Measurements from ENCODE around the gene FAM210B. TPM values are rescaled to one million over a fixed set of nuclear protein-coding genes. Genes with fewer than 3 reads are reported as not detected.

The FAM210B gene
- total and polyA plus RNA-seq, 12 donors: 74.9 to 207 (median 128) TPM

DNA sequence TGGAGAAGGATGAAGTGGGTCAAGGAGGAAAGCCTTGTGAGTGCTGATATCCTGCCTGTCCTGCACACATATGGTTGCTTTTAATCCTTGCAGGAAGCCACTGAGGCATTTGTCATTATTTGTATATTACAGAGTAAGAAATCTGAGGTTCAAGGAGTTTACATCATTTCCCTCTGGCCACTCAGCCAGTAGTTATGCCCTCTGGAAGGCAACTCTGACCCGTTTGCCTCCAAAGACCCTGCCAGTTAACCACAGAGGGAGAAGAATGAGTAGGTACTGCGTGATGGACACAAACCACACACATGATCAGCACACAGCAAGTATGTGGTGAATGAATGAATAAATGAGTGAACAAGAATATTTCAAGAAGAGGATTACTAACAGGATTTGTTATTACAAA, 7.9 kb upstream of the FAM210B start:
- Histone ChIP-seq H3K27ac (no peak overlapping the region), H3K4me1 (replicated peaks in 1 of 2) (peaks cover 0 to 7% of the 10 kb centered on the region in 2 donors), H3K27me3 (no peaks in the 10 kb centered on the region), H3K36me3 (replicated peaks in 1 of 2) (no peaks in the 10 kb centered on the region), H3K4me3 (no peak overlapping the region), H3K9me3 (replicated peaks in 1 of 3) (no peaks in the 10 kb centered on the region)
- no peak for DNase-seq
- 74 to 86% (median 81%) methylated on average over 2 of the region's 2 CpGs for WGBS, 4 donors
- intact Hi-C loops (cut with DNase I): no loop called here
- TF ChIP-seq, protein P1, sequence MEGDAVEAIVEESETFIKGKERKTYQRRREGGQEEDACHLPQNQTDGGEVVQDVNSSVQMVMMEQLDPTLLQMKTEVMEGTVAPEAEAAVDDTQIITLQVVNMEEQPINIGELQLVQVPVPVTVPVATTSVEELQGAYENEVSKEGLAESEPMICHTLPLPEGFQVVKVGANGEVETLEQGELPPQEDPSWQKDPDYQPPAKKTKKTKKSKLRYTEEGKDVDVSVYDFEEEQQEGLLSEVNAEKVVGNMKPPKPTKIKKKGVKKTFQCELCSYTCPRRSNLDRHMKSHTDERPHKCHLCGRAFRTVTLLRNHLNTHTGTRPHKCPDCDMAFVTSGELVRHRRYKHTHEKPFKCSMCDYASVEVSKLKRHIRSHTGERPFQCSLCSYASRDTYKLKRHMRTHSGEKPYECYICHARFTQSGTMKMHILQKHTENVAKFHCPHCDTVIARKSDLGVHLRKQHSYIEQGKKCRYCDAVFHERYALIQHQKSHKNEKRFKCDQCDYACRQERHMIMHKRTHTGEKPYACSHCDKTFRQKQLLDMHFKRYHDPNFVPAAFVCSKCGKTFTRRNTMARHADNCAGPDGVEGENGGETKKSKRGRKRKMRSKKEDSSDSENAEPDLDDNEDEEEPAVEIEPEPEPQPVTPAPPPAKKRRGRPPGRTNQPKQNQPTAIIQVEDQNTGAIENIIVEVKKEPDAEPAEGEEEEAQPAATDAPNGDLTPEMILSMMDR (IDR thresholded peaks at IDR 0.05): no peak
- TF ChIP-seq POLR2A (IDR thresholded peaks at IDR 0.05): no peak

DNA sequence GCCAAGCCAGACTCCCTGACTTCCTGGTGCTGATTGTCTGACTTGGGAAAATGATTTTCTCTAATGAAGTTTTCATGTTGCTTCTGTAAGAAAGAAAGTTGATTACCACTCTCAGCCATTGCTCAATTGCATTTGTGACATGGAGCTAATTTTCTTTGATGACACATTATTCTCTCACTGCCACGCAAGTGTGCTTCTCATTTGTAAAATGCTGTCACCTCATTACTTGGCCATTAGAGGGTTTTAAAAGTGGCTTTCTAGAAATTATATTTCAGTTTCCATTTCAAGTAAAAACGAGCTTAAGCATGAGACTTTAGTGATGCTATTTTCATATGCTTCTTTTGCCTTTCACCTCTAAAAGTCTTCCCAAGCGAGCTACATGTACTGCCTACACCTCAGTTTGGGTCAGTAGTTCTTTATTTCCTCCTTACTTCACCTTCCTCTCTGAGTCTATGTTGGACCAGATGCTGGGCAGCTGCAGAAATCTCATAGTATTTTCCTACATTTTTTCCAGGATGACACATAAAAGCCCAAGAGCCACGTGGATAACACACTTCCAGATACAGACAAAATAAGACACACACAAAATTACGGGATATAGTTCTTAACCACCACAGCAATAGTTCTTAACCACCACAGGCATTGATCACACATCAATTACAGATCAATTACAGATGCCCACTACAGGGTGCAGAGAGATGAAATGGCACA, 6.3 kb upstream of the FAM210B start:
- Histone ChIP-seq H3K27ac (no peak overlapping the region), H3K9me3 (replicated peaks in 1 of 3) (no peaks in the 10 kb centered on the region), H3K36me3 (replicated peaks in 1 of 2) (no peaks in the 10 kb centered on the region), H3K27me3 (no peaks in the 10 kb centered on the region), H3K4me1 (replicated peaks in 1 of 2) (peaks cover 0 to 7% of the 10 kb centered on the region in 2 donors), H3K4me3 (no peak overlapping the region)
- intact Hi-C loops (cut with DNase I): no loop called here
- 64 to 77% (median 70%) methylated on average over 5 of the region's 5 CpGs for WGBS, 4 donors
- TF ChIP-seq POLR2A (IDR thresholded peaks at IDR 0.05): no peak
- TF ChIP-seq, protein P1 (IDR thresholded peaks at IDR 0.05): no peak
- DNase-seq: no peak

DNA sequence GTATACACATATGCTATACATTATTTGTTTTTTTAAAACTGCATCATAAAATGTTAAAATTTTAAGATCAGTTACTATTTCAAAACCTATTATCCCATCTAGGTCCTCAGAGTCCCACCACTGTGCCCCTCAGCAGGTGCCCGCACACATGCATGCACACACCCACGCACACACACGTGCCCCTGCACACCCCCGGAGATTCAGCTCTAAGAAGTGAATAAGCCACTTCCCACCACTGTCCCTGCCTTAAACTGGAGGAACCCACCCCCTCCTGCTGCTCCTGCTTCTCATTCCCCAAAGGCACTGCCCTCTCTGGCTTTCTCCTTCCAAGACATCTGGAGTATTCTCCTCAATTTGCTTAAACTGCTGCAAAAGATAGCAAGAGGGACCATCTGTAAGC, 5.4 kb upstream of the FAM210B start:
- H3K27me3 ChIP-seq: no peaks in the 10 kb centered on the region
- 81 to 87% (median 85%) methylated on average over 4 of the region's 4 CpGs for WGBS, 4 donors
- H3K36me3 ChIP-seq (replicated peaks in 1 of 2): no peaks in the 10 kb centered on the region
- intact Hi-C loops (cut with DNase I): no loop called here
- no peak overlapping the region for H3K4me3 ChIP-seq
- H3K27ac ChIP-seq: no peak overlapping the region
- no peak for TF ChIP-seq POLR2A (IDR thresholded peaks at IDR 0.05)
- TF ChIP-seq, protein P1 (IDR thresholded peaks at IDR 0.05): no peak
- H3K4me1 ChIP-seq (replicated peaks in 1 of 2): peaks cover 0 to 6% of the 10 kb centered on the region in 2 donors
- no peaks in the 10 kb centered on the region for H3K9me3 ChIP-seq (replicated peaks in 1 of 3)
- no peak for DNase-seq

DNA sequence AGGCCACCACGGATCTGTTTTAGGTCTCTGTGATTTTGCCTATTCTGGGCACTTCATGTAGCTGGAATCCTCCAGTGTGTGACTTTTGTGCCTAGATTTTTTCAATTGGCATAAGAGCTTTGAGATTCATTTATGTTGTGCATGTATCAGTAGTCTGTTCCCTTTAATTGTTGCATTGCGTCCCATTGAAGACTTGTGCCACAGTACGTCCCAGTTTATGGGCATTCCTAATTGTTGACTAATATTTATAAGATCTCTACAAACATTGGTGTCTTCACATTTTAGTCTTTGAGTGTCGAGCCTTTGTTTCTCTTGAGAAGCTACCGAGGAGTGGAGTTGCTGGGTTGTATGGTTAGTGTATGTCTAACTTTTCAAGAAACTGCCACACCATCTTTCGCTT, 704 bp upstream of the FAM210B start:
- TF ChIP-seq, protein P1 (IDR thresholded peaks at IDR 0.05): no peak
- no peak for TF ChIP-seq POLR2A (IDR thresholded peaks at IDR 0.05)
- Histone ChIP-seq H3K27ac (no peak overlapping the region), H3K9me3 (replicated peaks in 1 of 3) (no peaks in the 10 kb centered on the region), H3K4me3 (peak overlapping the region in 2 of 4 donors; percentile 16 to 98), H3K4me1 (replicated peaks in 1 of 2) (peaks cover 18 to 39% of the 10 kb centered on the region in 2 donors), H3K27me3 (no peaks in the 10 kb centered on the region), H3K36me3 (replicated peaks in 1 of 2) (no peaks in the 10 kb centered on the region)
- 61 to 73% (median 64%) methylated on average over 6 of the region's 6 CpGs for WGBS, 4 donors
- intact Hi-C loops (cut with DNase I): no loop called here
- no peak for DNase-seq
